ENCODE results near the gene PRRG1.

GRCh38 chrX:37441377-37441776, 92.2 kb downstream of the PRRG1 start:
- no peak for TF ChIP-seq REST (IDR thresholded peaks at IDR 0.05; ENCODE audit: low read depth)
- no peak for TF ChIP-seq YY1 (IDR thresholded peaks at IDR 0.05; ENCODE audit: low read depth)
- no peak for TF ChIP-seq NFIC (IDR thresholded peaks at IDR 0.05)
- TF ChIP-seq TEAD4 (IDR thresholded peaks at IDR 0.05), result no peak
- TF ChIP-seq EP300 (IDR thresholded peaks at IDR 0.05; ENCODE audit: borderline replicate concordance), result no peak
- TF ChIP-seq USF1 (IDR thresholded peaks at IDR 0.05), result no peak
- TF ChIP-seq FOXM1 (IDR thresholded peaks at IDR 0.05; ENCODE audit: borderline replicate concordance, low read depth), result no peak
- no peak for TF ChIP-seq MAX (IDR thresholded peaks at IDR 0.05)
- TF ChIP-seq ZBTB7A (IDR thresholded peaks at IDR 0.05; ENCODE audit: low read depth), result no peak
